ENCODE data around the gene TAF1D.
"Not testable (repeated sequence)": the region's sequence is repeated elsewhere in the genome, so short reads cannot be mapped to it uniquely, and the experiment has no call there.

The TAF1D gene

GRCh38 chr11:93741094-93741881 is at the start of gene TAF1D, which contains the start of gene C11orf54:
Gene TAF1D, minus strand, starts transcription at chr11:93741495. Its CDS starts 2,191 bp downstream, at chr11:93739304.
Gene C11orf54, plus strand, starts transcription at chr11:93741672. Its CDS starts 5,722 bp downstream, at chr11:93747394.
- peak; percentile 99 for DNase-seq

- DNase-seq: peak; percentile 59
These were observed 43.7 kb upstream of the TAF1D start for GRCh38 chr11:93784935-93785360.

- peak; percentile 98 for DNase-seq
These were observed 43.0 kb upstream of the TAF1D start, which contains the start of gene MED17 for GRCh38 chr11:93784145-93784934. Gene MED17, plus strand, starts transcription at chr11:93784282. Its CDS starts 232 bp downstream, at chr11:93784514.

GRCh38 chr11:93783765-93784144 is 42.5 kb upstream of the TAF1D start:
- no peak for DNase-seq

GRCh38 chr11:93783362-93783761 is 42.1 kb upstream of the TAF1D start:
- DNase-seq: no peak

- DNase-seq: no peak
These were observed 34.0 kb upstream of the TAF1D start for GRCh38 chr11:93775289-93775688.

- DNase-seq: not testable (repeated sequence)
These were observed 33.3 kb upstream of the TAF1D start for GRCh38 chr11:93774560-93774959.

GRCh38 chr11:93773601-93774200 is 32.4 kb upstream of the TAF1D start:
- no peak for DNase-seq

GRCh38 chr11:93773045-93773477 is 31.8 kb upstream of the TAF1D start:
- no peak for DNase-seq

GRCh38 chr11:93772123-93772522 is 30.8 kb upstream of the TAF1D start:
- DNase-seq: no peak

- DNase-seq: no peak
These were observed 28.9 kb upstream of the TAF1D start for GRCh38 chr11:93770160-93770559.

GRCh38 chr11:93767018-93767417 is 25.7 kb upstream of the TAF1D start:
- DNase-seq: no peak

GRCh38 chr11:93766504-93766903 is 25.2 kb upstream of the TAF1D start:
- no peak for DNase-seq

GRCh38 chr11:93765551-93765950 is 24.3 kb upstream of the TAF1D start:
- no peak for DNase-seq

GRCh38 chr11:93761910-93762309 is 20.6 kb upstream of the TAF1D start:
- DNase-seq: no peak

- not testable (repeated sequence) for DNase-seq
These were observed 17.8 kb upstream of the TAF1D start for GRCh38 chr11:93759123-93759522.

- DNase-seq: no peak
These were observed 16.9 kb upstream of the TAF1D start for GRCh38 chr11:93757924-93758865.

GRCh38 chr11:93757301-93757700 is 16.0 kb upstream of the TAF1D start:
- no peak for DNase-seq

- no peak for DNase-seq
These were observed 15.5 kb upstream of the TAF1D start for GRCh38 chr11:93756748-93757147.

- no peak for DNase-seq
These were observed 11.9 kb upstream of the TAF1D start for GRCh38 chr11:93753241-93753640.

GRCh38 chr11:93751001-93751400 is 9.7 kb upstream of the TAF1D start:
- no peak for DNase-seq

GRCh38 chr11:93747122-93747521 is 5.8 kb upstream of the TAF1D start:
- no peak for DNase-seq
